HT1080 (cell line): ENCODE measurements around the gene FAM210A. TPM values are rescaled to one million over a fixed set of nuclear protein-coding genes. Genes with fewer than 3 reads are reported as not detected.
"Not testable (repeated sequence)": the region's sequence is repeated elsewhere in the genome, so short reads cannot be mapped to it uniquely, and the experiment has no call there.

Source experiments
- DNase-seq: peaks from one replicate; pipeline ENCODE4 v3.0.0-alpha.2; 2015; ENCODE audit warnings: low read depth
- total RNA-seq: library from RNA; depleted of rRNA; stranded (reverse); fragments of >200 nt; shearing (Covaris generic); gene quantifications from 2 replicates; pipeline ENCODE4 v1.2.3, GENCODE V29; 2014

The FAM210A gene
- total RNA-seq, 1 experiment from 2014 or later, result 51.1 TPM

DNA sequence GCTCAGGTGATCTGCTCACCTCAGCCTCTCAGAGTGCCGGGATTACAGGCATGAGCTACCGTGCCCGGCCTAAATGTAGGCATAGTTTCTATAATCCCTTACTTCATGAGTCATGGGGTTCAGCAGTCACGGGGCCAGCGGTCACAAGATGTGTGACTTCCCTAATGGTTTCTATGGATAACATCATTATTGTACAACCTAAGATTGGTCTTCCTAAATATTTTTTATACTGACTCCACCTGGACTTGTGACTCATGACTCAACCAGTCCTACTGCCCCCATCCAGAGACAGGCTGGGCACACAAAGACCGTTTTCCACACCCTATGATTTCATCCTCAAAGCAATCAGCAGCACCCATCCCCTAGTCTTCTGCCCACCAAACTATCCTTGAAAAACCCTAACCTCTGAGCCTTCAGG is 15.9 kb downstream of the FAM210A start:
- DNase-seq, result peak; percentile 98

DNA sequence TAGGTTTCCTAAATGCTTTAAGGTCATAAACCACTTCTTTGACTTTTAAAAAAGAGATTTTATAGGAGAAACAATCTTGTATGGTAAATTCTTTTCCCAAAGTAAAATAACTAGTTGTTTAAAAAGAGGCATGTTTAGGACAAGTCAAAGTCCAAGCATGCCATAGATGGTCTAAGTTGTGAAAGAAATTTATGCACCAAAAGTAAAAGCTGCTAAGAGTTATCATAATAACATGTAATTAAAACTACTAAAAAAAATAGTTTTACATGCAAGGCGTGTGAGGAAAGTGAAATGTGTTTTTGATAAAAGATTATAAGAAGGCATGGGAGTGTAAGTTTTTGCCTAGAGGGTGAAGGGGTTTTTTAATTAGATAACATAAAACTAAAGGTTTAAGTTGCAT is 22.5 kb downstream of the FAM210A start:
- peak; percentile 19 for DNase-seq

DNA sequence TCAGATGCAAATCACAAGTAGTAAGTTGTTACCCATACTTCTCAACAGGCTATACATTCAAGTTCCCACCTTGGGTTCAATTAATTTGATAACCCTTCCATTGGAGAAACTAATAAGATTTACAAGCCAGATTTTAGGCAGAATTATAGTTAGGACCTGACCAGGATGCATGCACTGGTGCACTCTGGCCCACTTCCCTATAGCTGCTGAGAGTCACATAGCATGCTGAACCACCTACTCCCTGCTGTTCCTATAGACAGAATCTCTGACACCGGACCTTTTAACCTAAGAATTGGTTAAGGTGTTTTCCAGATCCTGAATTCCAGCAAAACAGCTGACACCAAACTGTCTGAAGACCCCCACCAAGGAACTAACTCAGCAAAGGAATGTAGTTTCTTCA is 26.2 kb downstream of the FAM210A start:
- DNase-seq, result no peak

DNA sequence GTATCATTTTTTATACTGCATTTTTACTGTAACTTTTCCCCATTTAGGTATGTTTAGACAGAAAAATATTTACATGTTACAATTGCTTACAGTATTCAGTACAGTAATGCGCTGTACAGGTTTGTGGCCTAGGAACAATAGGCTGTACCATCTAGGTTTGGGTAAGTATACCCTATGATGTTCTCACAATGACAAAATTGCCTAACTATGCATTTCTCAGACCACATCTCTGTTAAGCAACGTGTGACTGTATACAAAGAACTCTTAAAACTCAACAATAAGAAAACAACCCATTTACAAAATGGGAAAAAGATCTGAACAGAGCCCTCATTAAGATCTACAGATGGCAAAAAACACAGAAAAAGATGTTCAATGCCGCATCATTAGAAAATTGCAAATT is 29.4 kb downstream of the FAM210A start:
- no peak for DNase-seq

DNA sequence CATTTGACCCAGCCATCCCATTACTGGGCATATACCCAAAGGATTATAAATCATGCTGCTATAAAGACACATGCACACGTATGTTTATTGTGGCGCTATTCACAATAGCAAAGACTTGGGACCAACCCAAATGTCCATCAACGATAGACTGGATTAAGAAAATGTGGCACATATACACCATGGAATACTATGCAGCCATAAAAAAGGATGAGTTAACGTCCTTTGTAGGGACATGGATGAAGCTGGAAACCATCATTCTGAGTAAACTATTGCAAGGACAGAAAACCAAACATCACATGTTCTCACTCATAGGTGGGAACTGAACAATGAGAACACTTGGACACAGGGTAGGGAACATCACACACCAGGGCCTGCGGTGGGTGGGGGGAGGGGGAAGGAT is 31.0 kb downstream of the FAM210A start:
- not testable (repeated sequence) for DNase-seq

DNA sequence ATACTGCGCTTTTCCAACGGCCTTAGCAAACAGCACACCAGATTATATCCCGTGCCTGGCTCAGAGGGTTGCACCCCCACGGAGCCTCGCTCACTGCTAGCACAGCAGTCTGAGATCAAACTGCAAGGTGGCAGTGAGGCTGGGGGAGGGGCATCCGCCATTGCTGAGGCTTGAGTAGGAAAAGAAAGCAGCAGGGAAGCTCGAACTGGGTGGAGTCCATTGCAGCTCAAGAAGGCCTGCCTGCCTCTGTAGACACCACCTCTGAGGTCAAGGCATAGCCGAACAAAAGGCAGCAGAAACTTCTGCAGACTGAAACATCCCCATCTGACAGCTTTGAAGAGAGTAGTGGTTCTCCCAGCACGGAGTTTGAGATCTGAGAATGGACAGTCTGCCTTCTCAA is 36.3 kb downstream of the FAM210A start:
- DNase-seq, result not testable (repeated sequence)

DNA sequence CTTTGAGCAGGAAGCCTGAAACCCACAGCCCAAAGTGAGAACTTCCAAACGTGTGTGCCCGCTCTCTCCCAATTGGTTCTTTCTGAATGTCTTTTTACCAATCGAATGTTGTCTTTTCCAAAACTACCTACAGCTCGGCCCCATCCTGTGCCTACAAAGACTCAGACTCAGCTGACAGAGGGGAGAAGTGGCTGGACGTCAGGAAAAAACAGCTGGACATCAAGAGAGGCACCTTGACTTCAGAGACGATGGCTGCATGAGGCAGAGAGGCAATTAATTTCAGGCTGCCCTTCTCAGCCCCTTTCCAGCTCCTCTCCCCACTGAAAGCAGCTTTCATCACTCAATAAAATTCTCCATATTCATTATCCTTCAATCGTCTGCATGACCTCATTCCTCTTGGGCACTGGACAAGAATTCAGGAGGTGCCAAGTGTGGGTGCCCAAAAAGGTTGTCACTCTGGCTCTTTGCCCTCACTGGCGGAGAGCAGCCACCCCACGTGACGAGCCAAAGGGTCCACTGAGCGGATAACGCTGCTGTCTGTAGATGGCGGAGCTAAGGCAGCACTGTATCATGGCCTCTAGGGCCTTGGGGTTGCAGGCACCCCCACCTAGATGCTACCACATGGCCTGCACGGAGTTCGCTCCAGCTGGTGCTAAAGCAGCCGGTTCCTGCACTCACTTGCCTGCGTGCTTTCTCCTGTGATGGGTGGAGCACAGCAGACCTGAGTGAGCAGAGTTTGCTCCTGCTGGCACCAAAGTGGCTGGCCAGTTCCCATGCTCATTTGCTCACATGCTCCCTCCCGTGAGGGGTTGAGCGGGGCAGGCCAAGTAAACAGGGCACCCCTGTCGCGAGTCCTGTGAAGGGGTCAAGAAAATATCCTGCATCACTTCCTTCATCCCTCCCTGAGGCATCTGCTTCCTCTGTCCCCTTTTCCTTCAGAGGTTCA is 37.9 kb downstream of the FAM210A start:
- no peak for DNase-seq

DNA sequence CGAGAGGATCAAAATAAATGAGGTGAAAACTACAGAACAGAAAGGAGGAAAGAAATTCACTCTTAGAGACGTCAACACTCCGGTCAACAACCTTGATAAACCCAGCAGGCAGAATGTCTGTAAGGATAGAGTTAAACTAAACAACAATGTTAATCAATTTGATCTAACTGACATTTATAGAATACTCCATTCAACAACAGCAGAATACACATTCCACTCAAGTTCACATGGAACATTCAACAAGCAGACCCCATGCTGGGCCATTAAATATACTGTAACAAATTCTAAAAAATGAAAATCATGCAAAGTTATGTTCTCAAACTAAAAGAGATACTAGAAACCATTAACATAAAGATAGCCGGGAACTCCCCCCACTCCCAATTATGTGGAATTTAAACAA is 41.8 kb downstream of the FAM210A start:
- DNase-seq, result no peak

DNA sequence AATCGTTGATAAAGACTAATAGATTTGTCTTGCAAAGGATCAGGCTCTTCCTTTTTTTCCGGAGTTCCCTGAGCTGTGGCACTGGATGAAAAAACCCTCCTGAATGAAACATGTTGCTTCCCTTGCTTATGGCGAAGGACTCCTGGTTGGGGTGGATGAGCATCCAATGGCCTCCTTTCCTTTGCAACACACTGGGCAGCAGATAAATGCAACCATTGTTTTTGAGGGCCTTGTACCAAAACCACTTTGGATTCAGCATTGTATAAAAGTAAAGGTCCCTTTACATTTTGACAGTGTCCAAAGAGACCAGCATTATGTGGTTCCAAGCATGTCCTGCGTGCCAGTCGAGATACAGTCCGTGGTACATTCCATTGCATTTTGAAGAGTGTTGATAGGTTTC is 44.7 kb downstream of the FAM210A start:
- no peak for DNase-seq

DNA sequence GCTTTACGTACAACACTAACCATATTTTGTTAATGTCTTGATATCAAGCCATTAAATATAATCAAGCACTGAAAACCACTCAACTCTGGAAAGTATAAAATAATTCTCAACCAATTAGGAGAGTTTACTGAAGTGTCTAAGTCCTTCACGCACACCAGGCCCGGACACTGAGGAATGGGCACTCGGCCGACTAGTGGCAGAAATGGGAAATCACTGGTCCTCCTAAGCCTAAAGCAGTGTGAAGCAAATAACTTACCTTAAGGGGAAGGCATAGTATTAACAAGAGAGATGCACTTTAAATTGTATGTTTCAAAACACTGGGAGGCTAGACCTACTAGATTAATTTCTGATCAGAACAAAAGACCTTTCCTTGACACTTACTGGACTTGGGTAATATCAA is 45.7 kb downstream of the FAM210A start:
- no peak for DNase-seq

DNA sequence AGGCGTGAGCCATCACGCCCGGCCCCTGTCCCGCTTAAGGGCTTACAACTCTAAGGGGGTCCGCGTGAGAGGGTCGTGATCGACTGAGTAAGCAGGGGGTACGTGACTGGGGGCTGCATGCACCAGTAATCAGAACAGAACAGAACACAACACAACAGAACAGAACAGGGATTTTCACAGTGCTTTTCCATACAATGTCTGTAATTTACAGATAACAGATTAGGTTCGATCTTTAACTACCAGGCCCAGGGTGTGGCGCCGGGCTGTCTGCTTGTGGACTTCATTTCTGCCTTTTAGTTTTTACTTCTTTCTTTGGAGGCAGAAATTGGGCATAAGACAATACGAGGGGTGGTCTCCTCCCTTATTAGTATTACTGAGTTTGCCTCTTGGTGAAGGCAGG is 49.0 kb downstream of the FAM210A start:
- DNase-seq, result not testable (repeated sequence)

DNA sequence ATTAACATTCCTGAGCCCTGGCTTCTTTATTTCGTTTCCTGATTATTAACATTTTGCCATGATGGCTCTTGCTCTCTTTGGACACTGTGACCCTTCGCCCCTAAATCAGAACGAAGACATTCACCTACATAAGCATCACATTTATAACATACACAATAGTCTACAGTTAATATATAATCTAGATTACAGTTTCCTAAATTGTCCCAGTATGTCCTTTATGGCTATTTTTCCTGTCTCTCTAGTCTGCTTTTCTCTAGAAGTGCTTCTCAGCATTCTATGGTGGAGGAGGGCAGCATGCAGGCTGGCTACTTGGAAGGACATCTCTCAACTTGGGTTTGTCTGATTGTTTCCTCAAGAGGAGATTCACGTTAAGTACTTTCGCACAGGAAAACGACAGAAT is 49.9 kb downstream of the FAM210A start:
- no peak for DNase-seq

DNA sequence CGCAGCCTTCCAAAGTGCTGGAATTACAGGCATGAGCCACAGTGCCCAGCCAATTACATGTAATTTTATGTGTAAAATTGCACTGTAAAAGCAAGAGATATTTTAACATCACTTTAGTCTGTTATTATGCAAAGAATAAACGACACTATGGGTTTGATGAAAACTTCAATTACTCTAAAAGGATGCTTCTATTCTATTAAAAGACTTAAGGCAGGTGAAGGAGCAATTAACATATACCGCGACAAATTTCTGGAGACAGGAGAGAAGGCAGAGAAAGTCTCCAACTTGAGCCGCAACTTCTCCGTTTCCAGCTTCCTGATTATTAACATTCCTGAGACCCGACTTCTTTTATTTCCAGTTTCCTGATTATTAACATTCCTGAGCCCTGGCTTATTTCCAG is 53.7 kb downstream of the FAM210A start:
- no peak for DNase-seq

DNA sequence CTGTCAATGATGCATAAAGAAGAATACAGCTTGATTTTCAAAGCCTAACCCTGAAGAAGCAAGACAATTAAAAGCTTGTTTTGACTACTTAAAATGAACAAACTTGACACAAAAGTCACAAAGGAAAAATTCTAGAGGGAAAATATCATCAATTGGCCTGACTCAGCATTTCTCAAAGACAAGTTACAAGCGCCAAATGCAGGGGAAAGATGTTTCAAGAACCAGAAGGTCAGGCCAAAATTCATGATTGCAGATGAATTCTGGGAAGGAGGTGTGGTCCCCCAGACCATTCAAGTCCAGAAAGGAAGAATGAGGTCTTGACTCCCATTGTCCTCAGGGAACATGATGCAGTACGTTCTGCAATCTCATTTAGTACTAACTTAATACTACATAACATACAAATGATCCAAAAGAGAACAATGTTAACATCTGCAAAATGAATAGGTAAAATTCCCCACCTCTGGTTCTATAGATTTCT is 64.5 kb downstream of the FAM210A start:
- DNase-seq, result no peak

DNA sequence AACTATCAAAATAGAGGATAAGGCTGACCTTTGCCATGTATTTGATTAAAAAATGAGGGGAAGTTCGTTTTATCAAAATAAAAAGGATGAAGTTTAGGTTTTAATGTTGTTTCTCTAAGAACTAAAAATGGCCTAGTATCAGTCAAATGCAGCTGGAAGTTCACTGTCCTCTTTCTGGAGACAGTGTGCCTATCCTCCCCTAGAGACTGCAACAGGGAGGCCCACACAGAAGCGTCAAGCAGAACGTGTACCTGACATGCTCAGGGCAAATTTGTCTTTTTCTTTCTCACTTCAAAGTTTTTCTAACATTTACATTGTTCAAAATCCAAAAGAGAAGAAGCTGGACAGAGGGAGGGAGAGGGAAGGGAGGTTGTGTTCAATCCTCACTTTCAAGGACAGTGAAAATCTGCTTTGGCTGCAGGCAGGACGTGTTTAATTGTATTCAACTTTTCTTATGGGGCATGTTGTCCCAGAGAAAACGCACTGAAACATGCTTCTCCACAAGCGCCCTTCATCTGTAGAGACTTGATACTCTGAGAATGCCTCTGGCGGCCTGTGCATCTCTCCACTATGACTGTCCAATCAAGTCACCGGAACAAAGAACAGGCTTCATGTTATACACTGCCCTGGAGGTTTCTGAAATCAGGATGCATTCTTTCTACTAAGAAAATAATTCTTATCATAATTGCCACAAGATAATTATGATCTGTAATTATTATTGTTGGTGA is 65.1 kb downstream of the FAM210A start:
- no peak for DNase-seq

DNA sequence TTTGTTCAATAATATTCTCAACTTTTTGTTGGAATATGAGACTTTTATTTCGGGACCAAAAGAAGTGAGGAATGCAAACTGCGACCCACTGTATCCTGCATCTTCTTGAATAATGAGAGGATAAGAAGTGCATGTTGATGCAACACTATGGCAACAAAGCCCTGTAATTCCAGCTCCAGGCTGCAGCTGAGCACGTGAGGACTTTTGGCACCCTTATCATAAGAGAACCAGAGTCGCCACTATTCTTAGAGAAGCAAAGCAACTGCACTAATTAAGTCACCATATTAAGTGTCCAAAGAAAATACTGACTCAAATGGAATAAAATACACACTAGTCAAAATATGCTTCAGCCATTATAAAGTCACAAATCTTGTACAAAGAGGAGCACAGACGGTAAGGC is 65.8 kb downstream of the FAM210A start:
- no peak for DNase-seq

DNA sequence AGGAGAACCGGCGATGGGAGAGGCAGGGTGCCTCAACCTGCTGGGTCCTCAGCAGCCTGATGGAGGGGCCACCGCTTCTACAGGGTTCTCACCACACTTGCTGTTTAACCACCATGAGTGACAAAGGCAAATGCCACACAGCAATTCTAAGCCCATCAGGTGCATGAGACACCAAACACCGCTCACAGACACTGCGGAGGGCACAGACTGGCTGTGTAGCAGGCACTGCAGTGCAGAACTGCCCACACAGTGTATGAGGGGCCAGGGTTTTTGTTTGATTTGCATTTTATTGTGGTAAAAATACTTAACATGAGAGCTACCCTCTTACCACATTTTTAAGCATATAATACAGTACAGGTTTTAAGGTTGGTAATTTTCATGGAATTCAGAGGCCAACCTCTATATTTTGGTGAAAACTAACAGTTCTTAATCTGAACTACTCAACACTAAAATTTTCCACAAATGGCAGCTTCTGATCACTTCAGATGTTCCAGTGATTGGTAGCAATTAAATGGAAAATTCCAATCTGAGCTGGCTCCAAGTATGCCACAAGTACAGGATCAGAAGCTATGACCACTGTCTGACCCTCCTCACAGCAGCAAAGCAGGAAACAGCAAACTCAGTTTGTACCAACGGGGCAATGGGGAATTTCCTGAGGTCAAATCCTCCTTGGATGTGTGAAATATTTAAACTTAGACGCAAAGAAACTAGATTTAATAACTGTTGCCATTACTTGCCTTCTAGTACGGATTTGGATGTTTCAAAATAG is 67.7 kb downstream of the FAM210A start:
- DNase-seq, result no peak

DNA sequence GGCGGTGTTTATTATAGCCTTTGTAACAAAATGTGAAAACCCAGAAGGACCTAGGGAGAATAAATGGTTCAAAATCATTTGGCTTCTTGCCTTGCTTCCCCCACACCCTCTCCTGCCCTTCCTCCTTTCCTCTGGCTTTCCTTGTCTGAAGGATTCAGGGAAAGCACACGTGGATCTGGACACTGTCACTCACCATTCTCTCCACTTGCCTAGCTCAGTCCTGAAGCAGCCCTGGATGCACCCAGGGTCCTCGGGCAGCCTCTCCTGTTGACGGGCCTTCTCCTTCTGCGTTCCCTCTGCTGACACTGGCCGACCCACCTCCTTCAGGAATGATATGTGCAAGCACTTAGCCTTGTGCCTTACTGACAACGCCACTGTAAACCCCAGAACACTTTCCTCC is 68.4 kb downstream of the FAM210A start:
- DNase-seq, result no peak

DNA sequence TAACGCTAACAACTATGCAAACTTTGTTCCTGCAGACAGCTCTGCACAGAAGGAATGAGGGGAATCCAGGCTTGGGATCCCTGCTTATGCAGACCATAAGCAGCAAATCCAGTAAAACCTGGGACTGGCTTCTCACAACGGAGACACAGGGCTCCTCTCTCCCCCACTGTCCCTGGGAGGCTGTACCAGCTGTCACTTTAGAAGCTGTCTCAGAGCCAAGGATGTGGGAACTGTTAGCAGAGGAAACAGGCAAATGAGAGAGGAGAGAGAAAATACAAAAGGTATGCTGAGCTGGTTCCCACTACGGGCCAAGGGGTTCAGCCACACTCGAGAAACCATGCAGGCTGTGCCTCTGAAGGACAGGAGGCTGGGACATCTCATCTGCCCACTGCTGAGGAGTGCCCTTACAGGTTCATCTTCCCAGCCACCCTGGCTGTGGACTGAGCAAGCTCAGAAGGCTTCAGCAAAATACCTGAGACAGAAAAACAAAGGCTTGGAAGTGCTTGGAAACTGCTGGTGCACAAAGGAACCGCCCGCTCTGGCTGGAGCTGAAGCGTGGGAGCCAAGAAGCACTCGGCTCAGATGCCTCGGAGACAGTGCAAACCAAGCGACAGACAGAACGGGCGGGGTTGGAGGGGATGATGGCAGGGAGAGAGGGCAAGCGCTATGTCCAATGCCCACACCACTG is 72.5 kb downstream of the FAM210A start:
- DNase-seq, result no peak

DNA sequence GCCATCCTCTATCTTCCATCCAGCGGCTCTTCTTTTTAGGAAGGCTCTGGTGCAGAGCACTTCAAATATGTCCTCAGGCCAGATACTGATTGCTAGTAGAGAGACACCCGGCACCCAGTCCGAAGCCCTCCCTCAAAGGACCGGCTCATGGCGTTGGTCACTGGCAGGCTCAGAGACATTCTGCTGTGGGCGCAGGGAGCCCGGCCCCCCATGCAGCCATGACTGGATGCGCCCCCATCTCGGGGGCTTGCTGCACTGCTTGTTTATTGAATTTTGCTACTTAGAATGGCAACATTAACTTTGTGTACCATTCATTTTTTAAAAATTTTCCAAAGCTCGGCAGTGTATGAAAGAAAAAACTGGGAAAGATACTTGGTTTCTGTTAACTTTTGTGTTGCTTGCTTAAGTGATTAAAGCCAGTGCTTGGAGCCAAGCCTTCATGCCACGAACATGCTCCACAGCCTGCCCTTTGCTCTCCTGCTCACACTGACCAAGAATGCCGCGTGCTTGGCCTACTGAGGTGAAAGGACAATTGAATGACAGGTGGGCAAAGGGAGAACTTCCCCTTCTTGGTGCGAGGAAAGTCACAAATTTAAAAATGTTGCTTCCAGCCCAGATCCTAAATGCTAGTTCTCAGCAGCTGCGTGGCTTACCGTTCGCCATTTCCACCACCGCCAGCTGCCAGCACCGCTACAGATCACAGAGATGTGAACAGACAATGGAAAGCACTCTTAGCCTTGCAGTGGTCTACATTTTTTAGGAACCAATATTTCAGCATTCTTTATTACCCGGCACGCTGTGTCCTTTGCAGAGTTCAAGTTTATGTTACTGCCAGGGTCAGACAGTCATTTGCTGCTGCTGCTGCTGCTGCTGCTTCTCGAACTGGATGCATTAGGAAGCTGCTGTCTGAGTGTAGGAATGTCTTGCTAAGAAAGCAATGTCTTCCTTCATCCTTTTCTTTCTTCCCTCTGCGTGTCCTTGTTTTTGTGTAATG is 76.7 kb downstream of the FAM210A start:
- DNase-seq, result no peak
